GM12891 (cell line): ENCODE measurements around the gene MRPL16.

Experiments used
- PAX5 ChIP-seq: IDR thresholded peaks from 2 replicates; pipeline ENCODE4 v1.6.1; 2011; ENCODE audit warnings: low read length, moderate library complexity, mild to moderate bottlenecking; ENCODE audit not compliant: insufficient read depth, severe bottlenecking
- POLR2A ChIP-seq: IDR thresholded peaks from 2 replicates; pipeline ENCODE4 v1.6.1; 2011; ENCODE audit warnings: low read depth, low read length, control low read depth
- POLR2AphosphoS5 ChIP-seq: IDR thresholded peaks from 2 replicates; pipeline ENCODE4 v1.6.1; 2011; ENCODE audit warnings: low read depth, low read length, control low read depth
- POU2F2 ChIP-seq: IDR thresholded peaks from 2 replicates; pipeline ENCODE4 v1.6.1; 2011; ENCODE audit warnings: low read depth, mild to moderate bottlenecking, control low read depth, low read length, moderate library complexity
- TAF1 ChIP-seq: IDR thresholded peaks from 2 replicates; pipeline ENCODE4 v1.6.1; 2011; ENCODE audit warnings: low read depth, low read length, control low read depth

DNA sequence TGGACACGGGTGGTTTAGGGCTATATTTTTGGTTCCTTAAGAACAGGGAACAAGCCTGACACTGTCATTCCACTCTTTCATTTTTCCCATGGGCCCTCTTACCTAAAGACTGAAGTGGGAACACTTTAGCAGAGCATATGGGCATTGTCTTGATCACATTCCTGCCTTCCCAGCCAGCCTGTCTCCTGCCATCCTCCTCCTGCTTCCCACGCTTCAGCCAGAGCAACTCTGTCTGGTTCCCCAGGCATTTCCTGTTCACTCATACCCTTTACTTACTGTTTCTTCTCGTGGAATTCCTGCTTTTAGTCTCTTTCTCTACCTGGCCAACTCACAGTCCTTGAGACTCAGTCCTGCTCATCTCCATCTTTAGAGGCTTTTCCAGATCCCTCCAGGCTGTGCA lies 22.8 kb downstream of the MRPL16 start:
- TF ChIP-seq POU2F2 (no peak), POLR2AphosphoS5 (no peak), TAF1 (no peak), POLR2A (no peak), PAX5 (no peak)
